Activated B cell treated with CpG ODN at 0.5 μM for 24 hours (primary cell): Measurements from ENCODE around the gene UROD. TPM values are rescaled to one million over a fixed set of nuclear protein-coding genes. Genes with fewer than 3 reads are reported as not detected.
"Not testable (repeated sequence)": the region's sequence is repeated elsewhere in the genome, so short reads cannot be mapped to it uniquely, and the experiment has no call there.

Source experiments
- ATAC-seq: fragments of 200-7000 bp; cut with Tn5 transposase; one replicate; pipeline ENCODE4 v1.10.0; 2021; ENCODE audit warnings: low read depth, mild to moderate bottlenecking, moderate library complexity
- CTCF ChIA-PET: fragments of 350-600 bp; sonication (Branson Sonifier 250); formaldehyde crosslinking; loops from one replicate; lab custom pipeline; 2021; ENCODE audit warnings: antibody characterized with exemption; lab: Charles Lee
- POLR2A ChIA-PET: fragments of 350-600 bp; sonication (Branson Sonifier 250); formaldehyde crosslinking; loops from one replicate; lab custom pipeline; 2021; ENCODE audit warnings: antibody characterized with exemption; lab: Charles Lee
- DNase-seq: peaks from one replicate; pipeline ENCODE4 v3.0.0; 2022
- H3K27ac Mint-ChIP-seq: one replicate; pipeline ENCODE4 v1.8.0; 2020; ENCODE audit warnings: mixed read lengths
- H3K27me3 Mint-ChIP-seq: one replicate; pipeline ENCODE4 v1.8.0; 2021; ENCODE audit warnings: mixed read lengths
- H3K36me3 Mint-ChIP-seq: one replicate; pipeline ENCODE4 v1.8.0; 2021; ENCODE audit warnings: low read depth, mixed read lengths
- H3K4me1 Mint-ChIP-seq: one replicate; pipeline ENCODE4 v1.8.0; 2021; ENCODE audit warnings: mixed read lengths
- H3K4me3 Mint-ChIP-seq: one replicate; pipeline ENCODE4 v1.8.0; 2020; ENCODE audit warnings: mild to moderate bottlenecking, mixed read lengths
- H3K9me3 Mint-ChIP-seq: one replicate; pipeline ENCODE4 v1.8.0; 2020; ENCODE audit warnings: mixed read lengths
- CTCF ChIP-seq: fragments of 200-600 bp; IDR thresholded peaks from one replicate; pipeline ENCODE4 v1.8.0; 2022; ENCODE audit warnings: antibody characterized with exemption, mild to moderate bottlenecking
- intact Hi-C: fragments of 100-400 bp; cut with micrococcal nuclease; formaldehyde crosslinking; loops from one replicate; pipeline ENCODE4 v1.15.1; 2024
- total RNA-seq: library from RNA; stranded (reverse); gene quantifications from 2 replicates; pipeline ENCODE4 v1.2.3, GENCODE V29; 2022

UROD gene
- total RNA-seq, 1 donor from 2014 or later = 60.3 TPM

GRCh38 chr1:44995467-44996238 is 16.4 kb upstream of the UROD start:
- no peaks in the 10 kb centered on the region for H3K36me3 Mint-ChIP-seq
- H3K9me3 Mint-ChIP-seq = no peaks in the 10 kb centered on the region
- no peak overlapping the region for H3K4me3 Mint-ChIP-seq
- no peak for DNase-seq
- ChIA-PET CTCF (interaction anchor here (0.6 kb wide), 1 partner anchor 693 kb away, joined by 3 read pairs; no protein-coding TSS in a partner anchor), POLR2A (no interaction called here)
- no peaks in the 10 kb centered on the region for H3K4me1 Mint-ChIP-seq
- intact Hi-C loops = no loop called here
- no peak overlapping the region for H3K27ac Mint-ChIP-seq
- no peak for ATAC-seq
- H3K27me3 Mint-ChIP-seq = no peaks in the 10 kb centered on the region
- TF ChIP-seq CTCF = no peak

GRCh38 chr1:44999232-44999631 is 12.8 kb upstream of the UROD start:
- POLR2A ChIA-PET = interaction anchor here (0.6 kb wide), 1 partner anchor 38 kb away, joined by 3 read pairs; no protein-coding TSS in a partner anchor
- TF ChIP-seq CTCF = no peak
- DNase-seq = no peak
- peaks cover 5% of the 10 kb centered on the region for H3K4me1 Mint-ChIP-seq
- ATAC-seq = no peak
- no peaks in the 10 kb centered on the region for H3K27me3 Mint-ChIP-seq
- H3K4me3 Mint-ChIP-seq = no peak overlapping the region
- CTCF ChIA-PET = no interaction called here
- intact Hi-C loops = no loop called here
- H3K27ac Mint-ChIP-seq = no peak overlapping the region
- H3K9me3 Mint-ChIP-seq = no peaks in the 10 kb centered on the region
- H3K36me3 Mint-ChIP-seq = peaks cover 33% of the 10 kb centered on the region

- no peaks in the 10 kb centered on the region for H3K9me3 Mint-ChIP-seq
- ChIA-PET CTCF (no interaction called here), POLR2A (no interaction called here)
- no peaks in the 10 kb centered on the region for H3K27me3 Mint-ChIP-seq
- TF ChIP-seq CTCF = no peak
- intact Hi-C loops = no loop called here
- H3K36me3 Mint-ChIP-seq = peaks cover 51% of the 10 kb centered on the region
- DNase-seq = no peak
- H3K4me3 Mint-ChIP-seq = no peak overlapping the region
- H3K4me1 Mint-ChIP-seq = peaks cover 5% of the 10 kb centered on the region
- H3K27ac Mint-ChIP-seq = peak overlapping the region; percentile 38
- ATAC-seq = no peak
These were observed 11.0 kb upstream of the UROD start for GRCh38 chr1:45001011-45001481.

GRCh38 chr1:45001576-45001975 is 10.5 kb upstream of the UROD start:
- H3K27me3 Mint-ChIP-seq, H3K9me3 Mint-ChIP-seq, H3K27ac Mint-ChIP-seq, DNase-seq, POLR2A ChIA-PET, intact Hi-C loops, CTCF ChIA-PET, H3K4me3 Mint-ChIP-seq, ATAC-seq, H3K4me1 Mint-ChIP-seq: not testable (repeated sequence)
- H3K36me3 Mint-ChIP-seq = peaks cover 55% of the 10 kb centered on the region

GRCh38 chr1:45002650-45003645 is 9.1 kb upstream of the UROD start:
- DNase-seq = no peak
- POLR2A ChIA-PET = interaction anchor here (0.6 to 1.7 kb wide), 4 partner anchors 8 to 627 kb away, joined by 3 to 7 read pairs (median 5); partner anchors contain the start of genes EIF2B3, HECTD3 and UROD
- no peak for ATAC-seq
- CTCF ChIA-PET = no interaction called here
- TF ChIP-seq CTCF = no peak
- H3K4me3 Mint-ChIP-seq = no peak overlapping the region
- peaks cover 69% of the 10 kb centered on the region for H3K36me3 Mint-ChIP-seq
- H3K27me3 Mint-ChIP-seq = no peaks in the 10 kb centered on the region
- intact Hi-C loops = no loop called here
- peaks cover 5% of the 10 kb centered on the region for H3K4me1 Mint-ChIP-seq
- no peak overlapping the region for H3K27ac Mint-ChIP-seq
- no peaks in the 10 kb centered on the region for H3K9me3 Mint-ChIP-seq
